ENCODE measurements around the gene TMEM132D.

The TMEM132D gene

DNA sequence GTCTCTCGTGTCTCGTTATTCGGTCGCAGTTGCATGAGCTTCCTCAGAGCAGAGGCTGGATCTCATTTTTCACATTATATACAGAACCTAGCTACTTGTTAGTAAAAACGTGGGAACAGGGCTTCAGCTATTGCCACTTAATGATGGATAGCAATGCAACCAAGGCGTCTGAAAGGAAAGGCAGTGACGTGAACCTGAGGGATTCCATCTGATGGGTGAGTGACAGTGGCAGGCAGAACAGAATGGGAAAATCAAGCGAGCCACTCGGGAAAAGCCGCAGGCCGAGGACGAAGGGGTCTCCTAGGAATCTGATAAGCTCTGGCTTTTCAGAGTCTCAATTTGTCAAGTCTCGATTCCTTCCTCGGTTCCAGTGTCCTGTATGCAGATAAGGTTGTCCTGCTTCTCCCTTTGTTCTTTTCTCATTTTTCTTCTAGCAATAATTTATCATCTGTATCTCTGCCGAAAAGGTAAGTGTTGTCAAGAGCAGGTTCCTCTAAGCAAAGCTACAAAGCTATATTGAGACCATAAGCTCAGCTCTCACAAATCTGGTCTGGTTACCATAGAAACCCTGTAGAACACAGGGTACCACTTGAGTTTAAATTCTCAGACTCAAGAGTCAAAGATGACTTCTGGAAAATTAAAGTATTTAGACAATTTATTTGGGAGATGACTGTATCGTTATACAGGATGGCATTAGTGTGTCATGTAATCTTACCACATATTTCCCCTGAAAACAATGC, 633.9 kb downstream of the TMEM132D start:
- no peak for DNase-seq (ENCODE audit: low spot score)
- TF ChIP-seq, protein P1, sequence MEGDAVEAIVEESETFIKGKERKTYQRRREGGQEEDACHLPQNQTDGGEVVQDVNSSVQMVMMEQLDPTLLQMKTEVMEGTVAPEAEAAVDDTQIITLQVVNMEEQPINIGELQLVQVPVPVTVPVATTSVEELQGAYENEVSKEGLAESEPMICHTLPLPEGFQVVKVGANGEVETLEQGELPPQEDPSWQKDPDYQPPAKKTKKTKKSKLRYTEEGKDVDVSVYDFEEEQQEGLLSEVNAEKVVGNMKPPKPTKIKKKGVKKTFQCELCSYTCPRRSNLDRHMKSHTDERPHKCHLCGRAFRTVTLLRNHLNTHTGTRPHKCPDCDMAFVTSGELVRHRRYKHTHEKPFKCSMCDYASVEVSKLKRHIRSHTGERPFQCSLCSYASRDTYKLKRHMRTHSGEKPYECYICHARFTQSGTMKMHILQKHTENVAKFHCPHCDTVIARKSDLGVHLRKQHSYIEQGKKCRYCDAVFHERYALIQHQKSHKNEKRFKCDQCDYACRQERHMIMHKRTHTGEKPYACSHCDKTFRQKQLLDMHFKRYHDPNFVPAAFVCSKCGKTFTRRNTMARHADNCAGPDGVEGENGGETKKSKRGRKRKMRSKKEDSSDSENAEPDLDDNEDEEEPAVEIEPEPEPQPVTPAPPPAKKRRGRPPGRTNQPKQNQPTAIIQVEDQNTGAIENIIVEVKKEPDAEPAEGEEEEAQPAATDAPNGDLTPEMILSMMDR (IDR thresholded peaks at IDR 0.05; ENCODE audit: extremely low read depth, missing control alignments) = no peak

DNA sequence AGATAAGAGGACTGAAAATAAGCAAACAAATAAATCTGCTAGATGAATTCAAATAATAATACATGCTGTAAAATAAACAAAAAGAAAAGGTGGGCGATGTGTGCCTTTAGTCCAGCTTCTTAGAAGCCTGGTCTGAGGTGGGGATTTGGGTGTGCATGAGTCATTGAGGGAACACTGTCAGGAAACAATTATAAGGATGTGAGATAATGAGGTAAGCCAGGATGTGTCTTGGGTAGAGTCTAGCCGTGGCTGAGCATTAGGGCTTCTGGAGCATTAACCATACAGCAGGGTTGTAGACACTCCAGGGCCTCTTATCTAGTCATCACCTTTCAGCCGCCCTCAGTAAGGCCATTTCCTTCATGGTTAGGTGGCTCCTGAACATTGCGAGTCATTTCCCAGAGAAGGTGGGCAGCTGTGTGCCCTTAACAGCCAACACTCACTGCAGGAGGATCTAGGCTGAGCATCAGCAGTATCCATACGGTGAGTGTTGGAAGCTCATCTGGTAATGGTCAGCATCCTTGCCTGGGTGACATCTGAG, 645.0 kb downstream of the TMEM132D start:
- TF ChIP-seq, protein P1 (IDR thresholded peaks at IDR 0.05; ENCODE audit: extremely low read depth, missing control alignments) = no peak
- DNase-seq (ENCODE audit: low spot score) = no peak

DNA sequence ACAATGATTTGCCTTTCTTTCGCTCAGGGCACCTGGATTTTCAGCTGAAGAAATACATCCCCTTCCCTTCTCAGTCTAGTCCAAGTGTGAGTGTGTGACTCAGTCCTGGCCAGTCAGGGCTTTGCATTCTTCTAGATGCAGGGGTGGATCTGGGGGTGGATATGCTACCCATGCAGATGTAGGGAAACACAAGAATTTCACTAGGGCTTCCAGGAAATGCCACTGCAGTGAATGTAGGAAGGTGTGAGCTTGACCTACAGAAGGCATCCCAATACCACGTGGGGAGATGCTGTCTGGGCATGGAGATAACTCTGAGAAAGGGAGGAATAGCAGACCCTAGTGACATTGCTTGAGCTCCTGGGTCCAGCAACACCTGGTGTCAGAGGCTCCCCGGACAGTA, 646.3 kb downstream of the TMEM132D start:
- DNase-seq (ENCODE audit: low spot score) = no peak

DNA sequence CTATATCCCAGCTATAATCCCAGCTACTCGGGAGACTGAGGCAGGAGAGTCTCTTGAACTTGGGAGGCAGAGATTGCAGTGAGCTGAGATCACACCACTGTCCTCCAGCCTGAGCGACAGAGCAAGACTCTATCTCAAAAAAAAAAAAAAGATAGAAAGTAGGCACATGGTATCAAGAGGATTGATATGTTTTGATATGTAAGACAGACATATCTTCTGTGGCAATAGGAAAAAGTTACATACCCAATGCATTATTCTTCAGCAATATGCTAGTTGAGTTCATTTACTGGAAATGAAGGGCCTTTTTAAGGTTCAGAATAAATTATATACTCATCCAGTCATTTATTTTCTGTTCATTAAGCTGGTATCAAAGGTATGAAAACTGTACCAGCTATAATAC, 657.2 kb downstream of the TMEM132D start:
- TF ChIP-seq, protein P1 (IDR thresholded peaks at IDR 0.05; ENCODE audit: extremely low read depth, missing control alignments) = no peak
- no peak for DNase-seq (ENCODE audit: low spot score)

More for the DNA sequence above, 646.3 kb downstream of the TMEM132D start:
- TF ChIP-seq, protein P1 (IDR thresholded peaks at IDR 0.05; ENCODE audit: extremely low read depth, missing control alignments) = no peak

DNA sequence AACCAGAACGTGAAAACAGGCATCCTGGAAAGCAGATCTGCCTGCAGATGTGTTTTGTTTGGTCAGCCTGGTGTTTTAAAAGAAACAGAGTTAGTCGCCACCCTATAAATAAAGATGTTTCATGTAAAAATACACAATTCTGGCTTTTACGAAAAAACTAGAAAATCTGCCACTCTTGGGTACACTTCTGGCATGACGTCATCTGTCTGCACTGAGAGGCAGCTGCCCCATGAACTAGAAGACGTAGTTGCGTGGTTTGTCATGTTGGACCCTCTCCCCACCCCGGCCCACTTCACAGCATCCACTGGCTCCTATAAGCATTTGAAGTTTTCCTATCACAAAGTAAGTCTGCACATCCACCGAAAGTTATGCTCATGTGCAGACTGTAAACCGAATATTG, 658.1 kb downstream of the TMEM132D start:
- TF ChIP-seq, protein P1 (IDR thresholded peaks at IDR 0.05; ENCODE audit: extremely low read depth, missing control alignments) = no peak
- DNase-seq (ENCODE audit: low spot score) = no peak

DNA sequence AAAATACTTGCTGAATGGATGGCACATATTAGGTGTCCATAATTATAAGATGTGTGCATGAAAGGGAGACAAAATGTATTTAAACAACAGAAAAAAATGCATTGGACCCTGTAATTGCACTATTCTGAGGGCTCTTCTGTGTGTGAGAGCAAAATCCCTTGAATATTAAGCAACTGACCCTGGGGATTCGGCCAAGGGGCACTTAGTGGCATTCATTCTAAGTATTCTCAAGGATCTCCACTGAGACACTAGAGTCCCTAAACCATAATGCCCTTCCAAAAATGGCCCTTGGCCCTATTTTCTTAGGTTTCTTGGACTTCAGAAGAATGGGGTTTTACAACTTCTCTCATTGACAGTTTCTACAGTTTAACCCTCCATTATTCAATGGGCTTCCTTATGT, 662.0 kb downstream of the TMEM132D start:
- DNase-seq (ENCODE audit: low spot score) = no peak
- TF ChIP-seq, protein P1 (IDR thresholded peaks at IDR 0.05; ENCODE audit: extremely low read depth, missing control alignments) = no peak

DNA sequence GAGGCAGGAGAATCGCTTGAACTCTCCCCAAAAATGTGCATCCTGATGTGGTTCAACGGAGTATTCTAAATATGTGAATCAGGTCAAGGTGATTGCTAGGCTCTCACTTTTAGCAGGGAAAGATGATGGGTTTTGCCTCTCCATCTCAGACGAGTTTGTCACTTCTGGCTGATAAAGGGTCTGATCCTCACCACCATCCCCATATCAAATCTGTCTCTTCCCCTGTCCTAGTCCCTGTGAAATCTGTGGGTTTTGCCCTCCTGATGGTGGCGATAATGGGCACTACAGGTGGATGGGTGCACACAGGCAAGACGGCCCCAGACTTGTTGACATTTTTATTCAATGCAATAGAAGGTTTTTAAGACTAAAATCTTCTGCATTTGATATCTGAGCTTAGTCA, 665.9 kb downstream of the TMEM132D start:
- DNase-seq (ENCODE audit: low spot score) = no peak
- TF ChIP-seq, protein P1 (IDR thresholded peaks at IDR 0.05; ENCODE audit: extremely low read depth, missing control alignments) = no peak

Data from GM20000 (cell line).